Stimulated activated CD8-positive, alpha-beta memory T cell treated with anti-CD3 and anti-CD28 coated beads, Interleukin-15, amount 100 ng/mL, for 24 hours (primary cell): ENCODE measurements around the gene NUDT13.
"Not testable (repeated sequence)": the region's sequence is repeated elsewhere in the genome, so short reads cannot be mapped to it uniquely, and the experiment has no call there.

ENCODE experiments used
- DNase-seq: peaks from one replicate; pipeline ENCODE4 v3.0.0-alpha.2; 2020; ENCODE audit warnings: low read depth

The NUDT13 gene

GRCh38 chr10:73099141-73099540 lies 11.1 kb upstream of the NUDT13 start:
- no peak for DNase-seq

- DNase-seq = no peak
Observed at GRCh38 chr10:73106301-73106700, 4.0 kb upstream of the NUDT13 start.

GRCh38 chr10:73109248-73109652 lies 1.0 kb upstream of the NUDT13 start:
- DNase-seq = not testable (repeated sequence)

GRCh38 chr10:73112032-73112431 lies 1.8 kb downstream of the NUDT13 start:
- DNase-seq = not testable (repeated sequence)

GRCh38 chr10:73113551-73113950 lies 3.3 kb downstream of the NUDT13 start:
- DNase-seq = no peak

GRCh38 chr10:73116017-73116416 lies 5.8 kb downstream of the NUDT13 start:
- DNase-seq = no peak

GRCh38 chr10:73117976-73118743 lies 7.9 kb downstream of the NUDT13 start:
- no peak for DNase-seq

GRCh38 chr10:73119457-73119856 lies 9.2 kb downstream of the NUDT13 start:
- no peak for DNase-seq

GRCh38 chr10:73119952-73120351 lies 9.7 kb downstream of the NUDT13 start:
- DNase-seq = no peak

- DNase-seq = no peak
Observed at GRCh38 chr10:73126343-73126742, 16.1 kb downstream of the NUDT13 start.

GRCh38 chr10:73131301-73131700 lies 21.0 kb downstream of the NUDT13 start:
- no peak for DNase-seq

- no peak for DNase-seq
Observed at GRCh38 chr10:73131913-73132686, 21.8 kb downstream of the NUDT13 start.

- DNase-seq = no peak
Observed at GRCh38 chr10:73134727-73135126, 24.5 kb downstream of the NUDT13 start.

GRCh38 chr10:73136627-73137026 lies 26.4 kb downstream of the NUDT13 start:
- no peak for DNase-seq

GRCh38 chr10:73139251-73139650 lies 29.0 kb downstream of the NUDT13 start:
- DNase-seq = no peak

- no peak for DNase-seq
Observed at GRCh38 chr10:73141603-73142002, 31.3 kb downstream of the NUDT13 start.

- DNase-seq = not testable (repeated sequence)
Observed at GRCh38 chr10:73150633-73151413, 40.6 kb downstream of the NUDT13 start.

- DNase-seq = no peak
Observed at GRCh38 chr10:73152009-73152408, 41.8 kb downstream of the NUDT13 start.

GRCh38 chr10:73156054-73156453 lies 45.8 kb downstream of the NUDT13 start:
- no peak for DNase-seq

- no peak for DNase-seq
Observed at GRCh38 chr10:73159038-73159648, 48.9 kb downstream of the NUDT13 start.

GRCh38 chr10:73161079-73161478 lies 50.8 kb downstream of the NUDT13 start:
- DNase-seq = no peak

- DNase-seq = no peak
Observed at GRCh38 chr10:73161662-73162061, 51.4 kb downstream of the NUDT13 start.
